HG03066 (cell line): ENCODE measurements around the gene ERCC6L2.

ENCODE experiments used
- ATAC-seq: cut with Tn5 transposase; IDR thresholded peaks from one replicate; pipeline ENCODE4 v1.9.1; 2021; ENCODE audit warnings: low read depth; ENCODE audit not compliant: unreplicated experiment

Gene ERCC6L2

DNA sequence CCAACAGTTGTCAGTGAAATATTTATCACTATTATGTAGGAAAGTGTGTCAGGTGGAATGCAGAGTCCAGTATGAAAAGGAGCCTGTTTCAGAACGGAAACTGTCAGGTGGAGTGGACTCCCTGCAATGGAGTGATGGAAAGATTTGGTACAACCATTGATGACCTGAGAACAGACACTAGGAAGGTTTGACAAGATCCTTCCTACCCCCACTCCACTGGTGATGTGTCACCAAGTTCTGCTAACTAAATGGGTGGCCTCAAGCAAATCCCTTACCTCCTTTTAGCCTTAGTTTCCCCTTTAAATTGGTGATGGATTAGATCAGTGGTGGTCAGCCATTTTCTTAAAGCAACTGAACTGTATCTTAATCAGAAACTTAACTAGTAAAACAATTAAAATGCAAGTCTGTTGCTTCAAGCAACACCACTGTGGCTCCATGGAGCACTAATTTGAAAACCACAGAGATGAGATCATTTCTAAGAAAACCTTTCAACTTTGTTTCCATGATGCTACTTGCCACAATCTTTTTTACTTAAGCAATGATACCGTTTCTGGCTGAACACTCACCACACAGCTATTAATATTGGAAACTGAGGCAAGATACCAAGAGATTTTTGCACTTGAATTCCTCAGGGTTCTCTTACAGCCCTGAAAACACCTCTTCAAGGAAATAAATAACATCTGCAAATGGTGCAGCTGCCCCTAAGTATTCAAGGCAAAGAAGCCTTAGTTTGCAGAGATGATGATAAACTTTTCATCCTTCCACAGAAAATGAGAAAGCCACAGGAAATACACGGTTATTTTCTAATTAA lies 140.6 kb downstream of the ERCC6L2 start:
- no peak for ATAC-seq
